ENCODE data around the gene APOL1. TPM values are rescaled to one million over a fixed set of nuclear protein-coding genes. Genes with fewer than 3 reads are reported as not detected.
"Not testable (repeated sequence)": the region's sequence is repeated elsewhere in the genome, so short reads cannot be mapped to it uniquely, and the experiment has no call there.

APOL1 gene
- total RNA-seq, 1 experiment from 2014 or later = 2.4 TPM

- Histone ChIP-seq H3K4me3 (no peak overlapping the region), H3K27me3 (no peaks in the 10 kb centered on the region), H3K9me3 (no peaks in the 10 kb centered on the region), H3K36me3 (peaks cover 49% of the 10 kb centered on the region)
- no peak for DNase-seq
These were observed 16.3 kb upstream of the APOL1 start for GRCh38 chr22:36236388-36237319.

DNA sequence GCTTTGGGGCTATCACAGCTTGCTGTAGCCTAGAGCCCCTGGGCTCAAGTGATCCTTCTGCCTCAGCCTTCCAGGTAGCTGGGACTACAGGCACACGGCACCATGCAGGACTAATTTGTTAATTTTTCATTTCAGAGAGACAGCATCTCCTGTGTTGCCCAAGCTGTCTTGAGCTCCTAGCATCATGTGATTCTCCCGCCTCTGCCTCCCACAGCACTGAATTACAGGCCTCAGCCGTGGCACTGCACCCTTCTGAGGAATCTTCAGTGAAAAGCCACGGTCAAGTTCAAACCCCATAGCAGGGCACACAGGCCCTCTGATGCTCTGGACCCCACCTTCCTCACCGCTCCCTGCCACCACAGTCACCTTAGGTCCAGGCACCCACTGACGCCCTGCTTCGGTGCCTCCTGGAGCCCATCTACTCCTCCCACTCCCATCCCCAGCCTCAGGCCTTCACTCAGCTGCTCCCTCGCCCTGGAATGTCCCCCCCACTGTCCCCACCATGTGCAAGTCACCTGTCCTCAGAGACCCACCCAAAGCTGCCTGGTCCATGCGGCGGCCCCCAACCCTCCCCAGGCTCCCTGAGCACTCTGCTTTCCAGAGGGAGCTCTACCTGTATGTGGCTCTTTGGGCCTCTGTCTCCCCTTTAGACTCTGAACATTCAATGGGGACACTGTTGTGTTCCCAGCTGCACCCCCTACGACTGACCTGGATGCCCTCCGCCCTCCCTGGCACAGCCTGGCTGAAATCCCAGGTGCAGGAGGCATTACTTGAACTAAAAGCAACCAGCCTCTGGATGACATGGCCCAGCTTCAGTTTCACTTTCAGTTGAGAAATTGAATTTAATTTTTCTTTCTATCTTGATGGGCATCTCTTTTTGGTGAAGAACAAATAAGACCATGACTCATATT is 15.2 kb upstream of the APOL1 start:
- Histone ChIP-seq H3K27me3 (no peaks in the 10 kb centered on the region), H3K4me3 (peak overlapping the region; percentile 65), H3K9me3 (no peaks in the 10 kb centered on the region), H3K36me3 (peaks cover 44% of the 10 kb centered on the region)
- no peak for DNase-seq

- peak overlapping the region; percentile 65 for H3K4me3 ChIP-seq
These were observed 14.4 kb upstream of the APOL1 start for GRCh38 chr22:36238373-36239149.

GRCh38 chr22:36239150-36239400 is 13.9 kb upstream of the APOL1 start:
- H3K4me3 ChIP-seq = peak overlapping the region; percentile 65
- DNase-seq = no peak
- peaks cover 32% of the 10 kb centered on the region for H3K36me3 ChIP-seq
- no peaks in the 10 kb centered on the region for H3K9me3 ChIP-seq
- H3K27me3 ChIP-seq = no peaks in the 10 kb centered on the region

More at GRCh38 chr22:36238373-36239149, 14.4 kb upstream of the APOL1 start:
- Histone ChIP-seq H3K36me3 (peaks cover 35% of the 10 kb centered on the region), H3K9me3 (no peaks in the 10 kb centered on the region), H3K27me3 (no peaks in the 10 kb centered on the region)
- no peak for DNase-seq

- DNase-seq = peak; percentile 92
- H3K36me3 ChIP-seq = peaks cover 27% of the 10 kb centered on the region
These were observed 13.3 kb upstream of the APOL1 start, which contains the start of gene APOL2 for GRCh38 chr22:36239401-36240171. TSS of gene APOL2 (minus strand) at chr22:36239527. CDS start at chr22:36233162, 6,365 bp downstream.

DNA sequence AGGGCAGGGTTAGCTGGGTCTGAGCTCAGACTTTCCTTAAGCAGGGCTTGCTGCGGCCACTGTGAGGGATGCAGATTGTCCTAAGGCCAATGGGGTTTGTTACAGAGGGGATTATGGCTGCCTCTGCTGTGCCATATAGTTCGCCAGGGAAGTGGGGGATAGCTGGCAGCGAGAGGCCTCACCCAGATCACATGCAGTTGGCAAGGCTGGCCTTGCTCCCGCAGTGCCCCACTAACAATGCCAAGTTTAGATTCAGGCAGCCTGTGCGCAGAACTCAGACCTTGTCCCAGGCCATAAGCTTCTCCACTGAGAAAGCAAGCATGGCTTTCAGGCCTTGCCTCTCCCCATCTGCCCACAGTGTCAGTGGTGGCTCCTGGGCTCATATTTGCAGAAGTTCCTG is 8.9 kb upstream of the APOL1 start:
- H3K4me3 ChIP-seq = no peak overlapping the region
- DNase-seq = no peak
- H3K27me3 ChIP-seq = no peaks in the 10 kb centered on the region
- H3K9me3 ChIP-seq = no peaks in the 10 kb centered on the region
- H3K36me3 ChIP-seq = no peaks in the 10 kb centered on the region

More at GRCh38 chr22:36239401-36240171, 13.3 kb upstream of the APOL1 start, which contains the start of gene APOL2:
- Histone ChIP-seq H3K9me3 (no peaks in the 10 kb centered on the region), H3K4me3 (peak within 1 kb of the TSS; percentile 65), H3K27me3 (no peaks in the 10 kb centered on the region)

DNA sequence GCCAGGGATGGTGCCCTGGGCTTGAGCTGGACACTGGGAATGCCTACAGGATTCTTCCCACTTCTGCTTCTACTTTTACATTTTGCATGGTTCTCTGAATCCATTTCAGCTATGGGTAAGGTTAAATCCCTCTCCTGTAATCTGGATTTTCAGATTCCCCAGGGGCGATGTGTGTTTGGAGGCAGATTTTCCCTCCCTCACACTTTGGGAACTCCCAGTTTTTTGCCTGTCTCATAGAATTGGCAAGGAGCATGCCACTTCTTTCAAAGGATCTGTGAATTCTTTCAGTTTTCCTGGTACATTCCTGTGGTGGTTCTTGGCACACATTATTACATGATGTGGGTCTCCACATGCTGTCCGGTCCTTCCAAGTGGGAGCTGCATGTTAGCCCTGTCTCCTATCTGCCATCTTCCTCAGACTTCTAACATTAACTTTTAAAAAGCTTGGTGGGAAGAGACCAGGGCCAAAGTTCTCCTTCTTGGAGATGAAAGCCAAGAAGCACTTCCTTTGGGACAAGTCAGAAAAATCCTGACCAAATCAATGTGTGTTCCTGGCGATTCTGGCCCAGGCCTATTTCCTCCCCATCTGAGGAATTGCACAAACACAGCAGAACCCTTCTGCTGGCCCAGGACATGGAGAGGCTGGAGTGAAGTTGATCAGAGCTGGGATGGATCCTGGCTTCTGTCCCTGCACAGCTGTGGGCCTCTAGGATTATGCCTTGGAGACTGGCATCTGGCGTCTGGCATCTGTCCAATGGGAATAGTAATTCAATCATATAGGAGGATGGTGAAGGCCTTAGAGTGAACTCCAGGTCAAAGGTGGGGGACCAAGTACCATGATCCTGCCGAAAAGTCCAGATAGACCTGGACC is 8.2 kb upstream of the APOL1 start:
- Histone ChIP-seq H3K36me3 (no peaks in the 10 kb centered on the region), H3K27me3 (no peaks in the 10 kb centered on the region), H3K9me3 (no peaks in the 10 kb centered on the region), H3K4me3 (no peak overlapping the region)
- peak; percentile 60 for DNase-seq

DNA sequence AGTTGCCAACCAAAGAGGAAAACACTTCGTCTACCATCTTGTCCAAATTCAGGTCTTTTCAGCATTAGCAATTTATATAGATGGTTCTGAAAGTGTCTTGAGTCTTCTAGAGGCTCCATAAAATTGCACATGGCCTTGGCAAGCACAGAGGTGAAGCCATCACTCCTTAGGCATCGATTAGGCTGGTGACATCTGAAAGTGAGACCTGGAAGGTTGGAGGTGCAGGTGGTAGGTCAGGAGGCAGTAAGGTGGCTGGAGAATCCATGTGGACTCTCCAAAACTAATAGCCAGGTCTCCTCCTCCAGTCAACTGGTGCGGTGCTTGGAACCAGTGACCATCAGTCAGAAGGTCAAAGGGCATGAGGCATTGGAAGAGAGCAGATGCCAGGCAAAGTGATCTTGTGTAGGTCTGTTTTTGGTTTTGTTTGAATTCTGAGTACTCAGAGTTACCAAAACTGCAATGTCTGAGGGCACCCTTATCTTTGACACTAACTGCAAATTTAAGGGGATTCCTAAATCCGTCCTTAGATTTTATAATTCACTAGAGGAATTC is 7.1 kb upstream of the APOL1 start:
- H3K9me3 ChIP-seq = no peaks in the 10 kb centered on the region
- no peaks in the 10 kb centered on the region for H3K36me3 ChIP-seq
- no peaks in the 10 kb centered on the region for H3K27me3 ChIP-seq
- DNase-seq = no peak
- no peak overlapping the region for H3K4me3 ChIP-seq

DNA sequence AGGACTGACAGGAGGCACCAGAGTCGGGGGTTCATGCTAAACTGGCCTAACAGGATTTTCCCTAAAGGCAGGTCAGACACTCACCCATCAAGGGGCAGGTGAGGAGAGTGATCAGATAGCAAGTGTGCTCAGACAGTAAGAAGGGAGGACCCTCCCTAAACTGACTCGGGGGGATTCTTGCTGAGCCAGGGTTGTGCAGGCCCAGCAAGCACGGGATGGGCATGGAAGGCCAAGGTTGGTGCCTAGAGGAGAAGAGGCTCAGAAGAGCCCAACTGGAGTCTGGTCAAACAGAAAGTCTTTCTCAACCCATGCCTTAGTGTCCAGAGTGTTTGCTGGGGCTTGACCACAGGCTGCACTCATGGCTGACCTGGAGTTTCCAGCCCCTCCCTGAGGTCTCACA is 6.2 kb upstream of the APOL1 start:
- DNase-seq = no peak
- H3K4me3 ChIP-seq = no peak overlapping the region
- H3K27me3 ChIP-seq = no peaks in the 10 kb centered on the region
- no peaks in the 10 kb centered on the region for H3K36me3 ChIP-seq
- no peaks in the 10 kb centered on the region for H3K9me3 ChIP-seq

- H3K36me3 ChIP-seq = no peaks in the 10 kb centered on the region
These were observed 5.0 kb upstream of the APOL1 start for GRCh38 chr22:36247955-36248354.

GRCh38 chr22:36249160-36249559 is 3.8 kb upstream of the APOL1 start:
- H3K36me3 ChIP-seq = no peaks in the 10 kb centered on the region

More at GRCh38 chr22:36247955-36248354, 5.0 kb upstream of the APOL1 start:
- H3K27me3 ChIP-seq = no peaks in the 10 kb centered on the region
- H3K9me3 ChIP-seq = no peaks in the 10 kb centered on the region
- no peak overlapping the region for H3K4me3 ChIP-seq
- DNase-seq = no peak

GRCh38 chr22:36250292-36250960 is 2.5 kb upstream of the APOL1 start:
- not testable (repeated sequence) for H3K27me3 ChIP-seq, H3K36me3 ChIP-seq, H3K9me3 ChIP-seq, H3K4me3 ChIP-seq, DNase-seq

More at GRCh38 chr22:36249160-36249559, 3.8 kb upstream of the APOL1 start:
- no peak for DNase-seq
- H3K27me3 ChIP-seq = no peaks in the 10 kb centered on the region
- no peak overlapping the region for H3K4me3 ChIP-seq
- H3K9me3 ChIP-seq = no peaks in the 10 kb centered on the region

- not testable (repeated sequence) for H3K4me3 ChIP-seq, DNase-seq, H3K27me3 ChIP-seq, H3K36me3 ChIP-seq, H3K9me3 ChIP-seq
These were observed 839 bp upstream of the APOL1 start for GRCh38 chr22:36251979-36252608.
